ENCODE results near the gene GTF2IRD1. TPM values are rescaled to one million over a fixed set of nuclear protein-coding genes. Genes with fewer than 3 reads are reported as not detected.
"Not testable (repeated sequence)": the region's sequence is repeated elsewhere in the genome, so short reads cannot be mapped to it uniquely, and the experiment has no call there.

The GTF2IRD1 gene
- total RNA-seq, 2 experiments from 2014 or later, result 0.20 to 0.66 TPM

DNA sequence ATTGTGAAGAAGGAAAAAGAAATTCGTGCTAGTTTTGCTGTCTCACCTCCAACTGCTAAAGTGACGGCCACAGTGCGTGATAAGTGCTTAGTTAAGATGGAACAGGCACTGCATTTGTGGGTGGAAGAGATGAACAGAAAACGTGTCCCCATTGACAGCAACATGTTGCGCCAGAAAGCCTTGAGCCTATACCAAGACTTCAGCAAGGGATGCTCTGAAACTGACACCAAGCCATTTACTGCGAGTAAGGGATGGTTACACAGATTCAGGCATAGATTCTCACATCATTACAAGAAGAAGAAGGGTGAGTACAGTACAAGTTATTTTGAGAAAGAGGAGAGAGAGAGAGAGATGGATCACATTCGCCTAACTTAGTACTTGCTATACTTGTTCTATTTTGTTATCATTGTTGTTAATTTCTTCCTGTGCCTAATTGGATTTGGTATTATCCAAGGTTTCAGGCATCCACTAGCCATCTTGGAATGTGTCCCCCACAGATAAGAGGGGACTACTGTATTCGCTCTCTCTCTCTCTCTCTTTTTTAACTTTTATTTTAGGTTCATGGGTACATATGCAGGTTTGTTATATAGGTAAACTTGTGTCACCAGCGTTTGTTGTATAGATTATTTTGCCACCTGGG, 196.9 kb downstream of the GTF2IRD1 start:
- H3K36me3 Mint-ChIP-seq; H3K27me3 Mint-ChIP-seq; H3K9me3 Mint-ChIP-seq (ENCODE audit: low read depth): not testable (repeated sequence)
- CTCF ChIA-PET, result interaction anchor here (0.6 to 1.2 kb wide), 2 partner anchors 48 to 519 kb away, joined by 3 to 4 read pairs; no protein-coding TSS in a partner anchor
- peak; percentile 80 for ATAC-seq
- peak overlapping the region; percentile 96 for H3K27ac Mint-ChIP-seq
- peaks cover 35% of the 10 kb centered on the region for H3K4me1 Mint-ChIP-seq
- DNase-seq, result peak; percentile 47
- H3K4me3 Mint-ChIP-seq, result peak overlapping the region; percentile 74

GRCh38 chr7:74651133-74651504, 197.4 kb downstream of the GTF2IRD1 start:
- H3K4me1 Mint-ChIP-seq, result peaks cover 38% of the 10 kb centered on the region
- H3K36me3 Mint-ChIP-seq; H3K9me3 Mint-ChIP-seq (ENCODE audit: low read depth); ATAC-seq; DNase-seq; H3K27me3 Mint-ChIP-seq: not testable (repeated sequence)
- H3K27ac Mint-ChIP-seq, result peak overlapping the region; percentile 96
- CTCF ChIA-PET, result interaction anchor here (0.6 to 1.2 kb wide), 2 partner anchors 48 to 520 kb away, joined by 3 to 4 read pairs; no protein-coding TSS in a partner anchor
- H3K4me3 Mint-ChIP-seq, result peak overlapping the region; percentile 74

Other genes starting within 250 kb of the GTF2IRD1 start
- gene LAT2, start 243.9 kb upstream of the GTF2IRD1 start, total RNA-seq, result 10 to 100 TPM; 15.3 to 17.6 TPM
- gene RFC2, start 199.5 kb upstream of the GTF2IRD1 start, total RNA-seq, result 10 to 100 TPM; 70.5 to 76.8 TPM
- gene CLIP2, start 164.5 kb upstream of the GTF2IRD1 start, total RNA-seq, result 1 to 10 TPM; 1.9 to 4.6 TPM
- 100 to 1,000 TPM; 186 to 220 TPM for gene GTF2I, start 203.8 kb downstream of the GTF2IRD1 start, total RNA-seq

All from activated CD8-positive, alpha-beta memory T cell treated with anti-CD3 and anti-CD28 coated beads, Interleukin-2, amount 10 ng/mL, durations not matched to agents 7 days and 5 days (primary cell).